DMS 273 (cell line): Measurements from ENCODE around the gene PHETA1.
"Not testable (repeated sequence)": the region's sequence is repeated elsewhere in the genome, so short reads cannot be mapped to it uniquely, and the experiment has no call there.

ENCODE experiments used
- DNase-seq: peaks from one replicate; lab custom pipeline; 2025; ENCODE audit not compliant: unreplicated experiment; lab: John Stamatoyannopoulos, UW

The PHETA1 gene

DNA sequence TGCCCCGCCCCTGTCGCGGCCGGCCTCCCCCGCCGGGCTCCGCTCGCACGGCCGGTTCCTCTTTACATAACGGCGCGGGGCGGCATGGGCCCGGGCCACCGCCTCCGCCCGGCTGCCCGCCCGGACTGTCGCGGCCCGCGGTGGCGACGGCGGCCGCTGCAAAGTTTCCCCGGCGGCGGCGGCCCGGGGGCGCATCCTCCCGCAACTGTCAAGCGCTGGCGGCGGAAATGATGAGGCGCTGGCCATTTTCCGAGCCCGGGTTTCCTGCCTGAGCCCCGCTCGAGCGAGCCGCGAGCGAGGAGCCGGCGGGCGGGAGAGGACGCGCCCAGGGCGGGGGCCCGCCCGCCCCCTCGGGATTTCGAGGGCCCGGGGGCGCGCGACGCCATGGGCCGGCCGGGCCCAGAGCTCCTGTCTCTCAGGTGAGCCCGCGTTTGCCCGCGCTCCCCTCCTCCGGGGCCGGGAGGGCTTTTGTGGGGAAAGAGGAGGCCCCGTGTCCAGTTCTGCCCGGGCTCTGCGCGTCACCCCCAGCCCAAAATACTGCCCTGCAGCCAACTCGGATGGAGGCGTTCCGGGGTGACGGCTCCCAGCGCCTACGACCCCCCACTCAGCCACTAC lies 37.1 kb upstream of the PHETA1 start, which contains the start of gene SH2B3:
SH2B3 (plus strand) TSS at position 65 of the 615 bp plus-strand sequence. CDS start 12,223 bp downstream, outside the sequence.
- DNase-seq = peak; percentile 78

GRCh38 chr12:111405149-111405858 lies 36.4 kb upstream of the PHETA1 start:
- peak; percentile 93 for DNase-seq

DNA sequence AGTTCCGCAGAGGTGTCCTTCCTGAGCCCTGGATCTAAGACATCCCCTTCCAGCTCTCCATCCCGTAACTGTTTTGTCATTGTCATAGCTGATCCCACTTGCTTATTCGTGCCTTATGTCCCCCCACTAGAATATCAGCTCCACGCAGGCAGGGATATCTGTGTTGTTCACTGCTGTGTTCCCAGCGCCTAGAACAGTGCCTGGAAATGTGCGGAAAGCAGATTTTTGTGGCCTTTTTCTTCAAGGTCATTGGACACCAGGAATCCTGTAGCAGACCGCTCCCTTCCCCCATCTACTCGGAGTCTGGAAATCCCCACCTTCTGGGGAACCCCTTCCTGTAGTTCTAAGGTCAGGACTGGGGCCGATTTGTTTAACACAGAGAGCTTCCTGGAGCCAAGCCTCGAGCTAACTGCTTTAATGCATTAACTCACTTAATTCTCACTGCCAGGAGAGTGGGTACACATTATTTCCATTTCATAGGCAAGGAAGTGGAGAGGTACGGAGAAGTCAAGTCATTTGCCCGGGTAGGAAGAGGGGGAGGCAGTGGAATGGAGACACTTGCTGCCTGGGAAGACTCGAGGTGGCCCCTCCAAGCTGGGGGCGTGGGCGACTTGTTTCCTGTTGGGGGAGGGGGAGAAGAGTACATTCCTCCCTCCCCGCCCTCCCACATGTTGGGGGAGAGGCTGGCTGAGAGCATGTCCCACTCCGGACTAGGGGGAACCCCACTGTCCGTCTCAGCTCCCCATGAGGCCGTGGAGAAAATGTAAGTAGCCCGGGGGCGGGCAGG lies 35.7 kb upstream of the PHETA1 start:
- peak; percentile 28 for DNase-seq

- not testable (repeated sequence) for DNase-seq
These were observed 33.6 kb upstream of the PHETA1 start for GRCh38 chr12:111402490-111402824.

DNA sequence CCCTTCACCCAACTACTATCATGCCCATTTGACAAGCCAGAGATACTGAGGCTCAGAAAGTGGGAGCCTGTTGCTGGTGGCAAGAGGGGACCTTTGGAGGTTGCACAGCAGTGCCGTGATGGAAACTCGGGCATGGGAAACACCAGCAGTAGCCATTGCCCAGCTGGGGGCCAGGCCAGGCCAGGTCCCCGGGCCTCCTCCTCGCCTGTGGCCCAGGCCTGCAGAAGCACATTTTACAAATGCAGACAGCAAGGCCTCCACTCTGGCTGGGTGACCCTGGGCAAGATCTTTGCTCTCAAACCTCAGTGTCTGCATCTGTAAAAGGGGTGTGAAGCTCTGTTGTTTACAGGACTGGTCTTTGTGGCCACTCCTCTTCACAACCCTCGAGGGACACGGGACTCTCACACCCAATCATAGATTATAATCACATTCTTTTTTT lies 32.3 kb upstream of the PHETA1 start:
- DNase-seq = no peak

DNA sequence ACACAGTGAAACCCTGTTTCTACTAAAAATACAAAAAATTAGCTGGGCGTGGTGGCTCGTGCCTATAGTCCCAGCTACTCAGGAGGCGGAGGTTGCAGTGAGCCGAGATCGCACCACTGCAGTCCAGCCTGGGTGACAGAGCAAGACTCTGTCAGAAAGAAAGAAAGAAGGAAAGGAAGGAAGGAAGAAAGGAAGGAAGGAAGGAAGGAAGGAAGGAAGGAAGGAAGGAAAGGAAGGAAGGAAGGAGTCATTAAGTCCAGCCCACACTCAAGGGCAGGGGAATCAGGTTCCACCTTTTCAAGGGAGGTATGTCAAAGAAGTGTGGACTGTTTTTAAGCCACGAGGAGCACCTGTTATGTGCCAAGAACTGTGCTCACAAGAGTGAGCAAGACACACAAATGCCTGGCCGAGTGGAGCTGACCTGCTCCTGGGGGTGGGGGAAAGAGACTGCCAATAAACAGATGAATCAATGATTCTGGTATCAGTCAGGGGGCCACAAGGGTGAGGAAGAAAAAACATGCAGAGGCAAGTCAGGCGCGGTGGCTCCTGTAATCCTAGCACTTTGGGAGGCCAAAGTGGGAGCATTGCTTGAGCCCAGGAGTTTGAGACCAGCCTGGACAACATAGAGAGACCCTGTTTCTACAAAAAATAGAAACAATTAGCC lies 31.0 kb upstream of the PHETA1 start:
- DNase-seq = not testable (repeated sequence)

GRCh38 chr12:111398530-111398929 lies 29.6 kb upstream of the PHETA1 start:
- DNase-seq = no peak

GRCh38 chr12:111396726-111397445 lies 28.0 kb upstream of the PHETA1 start:
- DNase-seq = peak; percentile 84

DNA sequence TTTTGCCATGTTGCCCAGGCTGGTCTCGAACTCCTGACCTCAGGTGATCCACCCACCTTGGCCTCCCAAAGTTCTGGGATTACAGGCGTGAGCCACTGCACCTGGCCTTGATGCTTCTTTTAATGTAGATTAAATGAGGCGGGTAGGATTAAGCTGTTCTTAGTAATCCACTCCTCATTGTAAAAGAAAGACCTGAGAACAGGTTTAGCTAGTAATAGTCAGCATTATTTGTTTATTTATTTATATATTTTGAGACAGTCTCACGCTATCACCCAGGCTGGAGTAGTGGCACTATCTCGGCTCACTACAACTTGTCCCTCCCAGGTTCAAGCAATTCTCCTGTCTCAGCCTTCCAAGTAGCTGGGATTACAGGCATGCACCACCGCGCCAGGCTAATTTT lies 27.4 kb upstream of the PHETA1 start:
- not testable (repeated sequence) for DNase-seq

GRCh38 chr12:111395336-111396187 lies 26.7 kb upstream of the PHETA1 start:
- DNase-seq = no peak

DNA sequence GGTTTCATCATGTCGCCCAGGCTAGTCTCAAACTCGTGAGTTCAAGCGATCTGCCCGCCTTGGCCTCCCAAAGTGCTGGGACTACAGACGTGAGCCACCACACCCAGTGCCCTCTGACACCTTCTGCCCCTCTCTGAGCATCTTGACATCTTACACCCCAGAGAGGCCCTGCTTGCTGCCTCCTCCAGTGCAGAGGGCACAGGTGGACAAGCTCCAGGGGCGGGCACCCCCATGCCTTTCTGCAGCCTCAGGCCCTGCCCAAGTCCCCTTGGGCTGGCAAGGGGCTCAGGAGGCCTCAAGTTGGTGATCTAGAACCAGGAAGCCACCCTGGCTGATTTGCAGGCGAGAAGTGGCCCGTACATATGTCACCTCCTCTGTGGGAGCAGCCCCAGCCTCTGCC lies 25.6 kb upstream of the PHETA1 start:
- DNase-seq = no peak

- DNase-seq = no peak
These were observed 24.9 kb upstream of the PHETA1 start for GRCh38 chr12:111393700-111394300.

- no peak for DNase-seq
These were observed 22.0 kb upstream of the PHETA1 start for GRCh38 chr12:111390910-111391309.

GRCh38 chr12:111389635-111390034 lies 20.7 kb upstream of the PHETA1 start:
- DNase-seq = no peak

DNA sequence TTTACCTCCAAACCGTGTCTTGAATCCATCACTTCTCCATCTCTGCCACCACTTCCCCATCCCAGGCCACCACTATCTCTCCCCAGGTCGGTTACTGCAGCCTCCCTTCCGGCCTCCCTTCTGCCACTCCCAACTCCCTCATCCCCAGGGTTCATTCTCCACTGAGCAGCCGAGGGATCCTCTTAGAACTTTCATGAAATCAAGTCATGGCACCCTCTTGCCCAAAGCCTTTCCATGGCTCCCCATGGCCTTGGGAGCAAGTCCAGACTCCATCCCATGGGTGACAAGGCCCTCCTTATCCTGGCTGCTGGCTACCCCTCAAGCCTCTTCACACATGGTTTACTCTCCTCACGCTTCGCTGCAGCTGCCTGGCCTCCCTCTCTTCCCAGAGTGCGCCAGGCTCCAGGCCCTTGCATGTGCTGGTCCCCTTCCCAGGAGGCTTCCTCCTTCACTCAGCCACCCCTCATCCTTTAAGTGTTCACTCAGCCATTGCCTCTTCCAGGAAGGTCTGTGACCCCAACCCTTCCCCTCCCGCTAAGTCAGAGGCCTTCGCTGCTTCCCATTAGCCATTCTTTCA lies 18.9 kb upstream of the PHETA1 start:
- DNase-seq = peak; percentile 18

DNA sequence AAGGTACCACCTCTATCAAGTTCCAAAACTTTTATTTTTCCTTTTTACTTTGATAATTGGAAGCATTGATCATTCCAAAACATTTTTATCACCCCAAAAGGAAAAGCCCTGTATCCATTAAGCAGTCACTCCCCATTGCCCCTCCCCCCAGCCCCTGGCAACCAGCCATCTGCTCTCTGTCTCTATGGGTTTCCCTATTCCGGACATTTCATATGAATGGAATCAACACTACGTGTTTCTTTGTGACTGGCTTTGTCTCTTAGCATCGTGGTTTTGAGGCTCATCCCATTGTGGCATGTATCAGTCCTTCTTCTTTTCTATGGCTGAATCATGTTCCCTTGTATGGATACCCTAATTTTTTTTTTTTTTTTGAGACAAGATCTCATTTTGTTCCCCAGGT lies 18.0 kb upstream of the PHETA1 start:
- no peak for DNase-seq

DNA sequence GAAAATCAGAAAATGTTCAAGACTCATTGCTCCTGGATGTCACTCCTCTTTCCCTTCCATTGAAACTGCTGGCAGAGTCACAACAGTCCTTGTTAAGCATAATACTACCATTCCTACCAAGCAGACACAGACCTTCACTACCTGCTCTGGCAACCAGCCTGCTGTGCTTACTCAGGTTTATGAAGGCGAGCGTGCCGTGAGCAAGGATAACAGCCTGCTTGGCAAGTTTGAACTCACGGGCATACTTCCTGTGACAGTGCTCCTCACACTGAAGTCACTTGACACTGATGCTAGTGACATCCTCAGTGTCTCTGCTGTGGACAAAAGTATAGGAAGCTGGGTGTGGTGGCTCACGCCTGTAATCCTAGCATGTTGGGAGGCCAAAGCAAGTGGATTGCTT lies 15.7 kb upstream of the PHETA1 start:
- no peak for DNase-seq

DNA sequence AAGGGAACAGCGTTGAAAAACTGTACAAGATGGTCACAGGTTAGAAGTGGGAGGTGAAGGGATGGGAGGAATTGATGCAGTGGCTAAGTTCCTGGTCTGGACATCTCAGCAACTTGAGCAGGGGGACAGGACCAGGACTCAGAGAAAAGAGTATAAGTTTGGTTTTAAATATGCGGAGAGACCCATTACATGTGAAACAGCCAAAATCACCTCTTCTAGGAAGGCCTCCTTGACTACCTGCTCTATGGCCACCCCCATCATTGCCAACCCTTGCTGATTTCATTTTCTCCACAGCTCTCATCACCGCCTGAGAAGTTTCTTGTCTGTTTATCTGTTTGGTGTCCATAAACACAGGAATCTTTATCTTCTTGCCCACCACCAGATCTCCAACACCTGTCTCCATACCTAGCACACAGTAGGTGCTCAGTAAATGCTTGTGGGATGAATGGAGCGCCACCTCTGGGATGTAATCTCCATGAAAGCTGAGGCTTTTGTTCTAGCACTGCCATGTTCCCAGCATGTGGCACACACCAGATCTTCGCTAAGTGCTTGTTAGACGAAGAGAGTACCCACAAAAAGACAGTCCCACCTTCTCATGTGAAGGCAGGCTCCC lies 11.2 kb upstream of the PHETA1 start:
- no peak for DNase-seq

GRCh38 chr12:111377440-111377839 lies 8.5 kb upstream of the PHETA1 start:
- DNase-seq = no peak
